ENCODE measurements around the gene LHFPL2.

The LHFPL2 gene

DNA sequence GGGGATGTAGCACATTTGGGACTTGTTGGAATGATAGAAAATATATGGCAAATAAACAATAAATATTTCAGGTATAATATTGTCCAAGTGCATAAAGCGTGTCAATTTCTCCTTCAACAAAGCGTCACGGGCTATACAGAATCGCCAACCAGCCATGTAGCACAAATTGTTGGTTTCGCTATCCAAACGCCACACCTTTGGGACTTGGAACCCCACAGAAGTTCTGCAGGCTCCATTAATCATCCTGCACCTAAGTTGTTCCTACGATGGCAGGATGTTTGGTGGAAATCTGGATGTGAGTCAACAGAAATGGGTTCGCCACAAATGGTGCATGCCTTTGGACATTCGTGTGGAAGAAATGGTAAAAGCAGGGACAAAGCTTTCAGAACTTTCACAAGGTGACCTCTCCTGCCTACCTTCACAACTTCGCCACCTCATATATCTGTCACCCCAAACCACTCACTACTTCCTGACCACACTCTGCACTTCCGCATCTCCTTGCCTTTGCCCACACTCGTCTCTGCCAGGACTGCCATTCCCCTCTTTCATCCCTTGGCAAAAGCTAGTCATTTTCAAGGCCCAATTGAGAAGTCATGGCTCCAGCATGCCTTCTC is 95.7 kb downstream of the LHFPL2 start:
- TF ChIP-seq POLR2AphosphoS5 (IDR thresholded peaks at IDR 0.05; ENCODE audit: low read depth), result no peak
- TF ChIP-seq SPI1 (IDR thresholded peaks at IDR 0.05; ENCODE audit: borderline replicate concordance, low read depth), result peak; percentile 46; the same call in 1 of the 2 replicates
- TF ChIP-seq, protein P1, sequence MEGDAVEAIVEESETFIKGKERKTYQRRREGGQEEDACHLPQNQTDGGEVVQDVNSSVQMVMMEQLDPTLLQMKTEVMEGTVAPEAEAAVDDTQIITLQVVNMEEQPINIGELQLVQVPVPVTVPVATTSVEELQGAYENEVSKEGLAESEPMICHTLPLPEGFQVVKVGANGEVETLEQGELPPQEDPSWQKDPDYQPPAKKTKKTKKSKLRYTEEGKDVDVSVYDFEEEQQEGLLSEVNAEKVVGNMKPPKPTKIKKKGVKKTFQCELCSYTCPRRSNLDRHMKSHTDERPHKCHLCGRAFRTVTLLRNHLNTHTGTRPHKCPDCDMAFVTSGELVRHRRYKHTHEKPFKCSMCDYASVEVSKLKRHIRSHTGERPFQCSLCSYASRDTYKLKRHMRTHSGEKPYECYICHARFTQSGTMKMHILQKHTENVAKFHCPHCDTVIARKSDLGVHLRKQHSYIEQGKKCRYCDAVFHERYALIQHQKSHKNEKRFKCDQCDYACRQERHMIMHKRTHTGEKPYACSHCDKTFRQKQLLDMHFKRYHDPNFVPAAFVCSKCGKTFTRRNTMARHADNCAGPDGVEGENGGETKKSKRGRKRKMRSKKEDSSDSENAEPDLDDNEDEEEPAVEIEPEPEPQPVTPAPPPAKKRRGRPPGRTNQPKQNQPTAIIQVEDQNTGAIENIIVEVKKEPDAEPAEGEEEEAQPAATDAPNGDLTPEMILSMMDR (IDR thresholded peaks at IDR 0.05; ENCODE audit: insufficient read depth, low read length), result no peak
- Histone ChIP-seq H3K27ac (replicated peaks) (no peak overlapping the region), H3K4me3 (replicated peaks; ENCODE audit: insufficient read depth, low read length) (no peak overlapping the region), H3K27me3 (ENCODE audit: insufficient read depth, poor library complexity, severe bottlenecking) (no peaks in the 10 kb centered on the region)
- peak in 1 of 2 experiments; percentile 23 for DNase-seq (ENCODE audit: low read depth in 1 of 2, low spot score in 1 of 2)

DNA sequence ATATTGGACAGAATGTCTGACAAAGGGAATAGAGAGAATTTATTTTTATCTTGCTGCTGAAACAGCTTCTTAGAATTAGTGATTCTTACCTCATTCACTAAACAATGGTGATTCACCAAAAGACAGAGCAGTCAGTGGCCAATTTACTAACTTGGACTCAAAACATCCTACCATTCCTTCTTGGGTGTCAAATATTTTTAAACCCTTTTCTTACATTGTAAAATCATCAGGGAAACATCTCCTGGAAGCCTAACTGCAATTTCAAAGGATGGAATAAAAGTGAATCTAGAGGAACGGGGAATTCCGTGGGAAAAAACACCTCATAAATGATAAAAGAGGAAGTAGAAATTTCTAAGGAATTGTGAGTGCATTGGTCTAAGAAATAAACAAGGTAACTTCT is 97.7 kb downstream of the LHFPL2 start:
- TF ChIP-seq GABPA (IDR thresholded peaks at IDR 0.05; ENCODE audit: low read depth) (no peak), SPI1 (IDR thresholded peaks at IDR 0.05; ENCODE audit: borderline replicate concordance, low read depth) (no peak), POLR2AphosphoS5 (IDR thresholded peaks at IDR 0.05; ENCODE audit: low read depth) (no peak)
- TF ChIP-seq, protein P1 (IDR thresholded peaks at IDR 0.05; ENCODE audit: insufficient read depth, low read length), result no peak
- TF ChIP-seq, protein P2, sequence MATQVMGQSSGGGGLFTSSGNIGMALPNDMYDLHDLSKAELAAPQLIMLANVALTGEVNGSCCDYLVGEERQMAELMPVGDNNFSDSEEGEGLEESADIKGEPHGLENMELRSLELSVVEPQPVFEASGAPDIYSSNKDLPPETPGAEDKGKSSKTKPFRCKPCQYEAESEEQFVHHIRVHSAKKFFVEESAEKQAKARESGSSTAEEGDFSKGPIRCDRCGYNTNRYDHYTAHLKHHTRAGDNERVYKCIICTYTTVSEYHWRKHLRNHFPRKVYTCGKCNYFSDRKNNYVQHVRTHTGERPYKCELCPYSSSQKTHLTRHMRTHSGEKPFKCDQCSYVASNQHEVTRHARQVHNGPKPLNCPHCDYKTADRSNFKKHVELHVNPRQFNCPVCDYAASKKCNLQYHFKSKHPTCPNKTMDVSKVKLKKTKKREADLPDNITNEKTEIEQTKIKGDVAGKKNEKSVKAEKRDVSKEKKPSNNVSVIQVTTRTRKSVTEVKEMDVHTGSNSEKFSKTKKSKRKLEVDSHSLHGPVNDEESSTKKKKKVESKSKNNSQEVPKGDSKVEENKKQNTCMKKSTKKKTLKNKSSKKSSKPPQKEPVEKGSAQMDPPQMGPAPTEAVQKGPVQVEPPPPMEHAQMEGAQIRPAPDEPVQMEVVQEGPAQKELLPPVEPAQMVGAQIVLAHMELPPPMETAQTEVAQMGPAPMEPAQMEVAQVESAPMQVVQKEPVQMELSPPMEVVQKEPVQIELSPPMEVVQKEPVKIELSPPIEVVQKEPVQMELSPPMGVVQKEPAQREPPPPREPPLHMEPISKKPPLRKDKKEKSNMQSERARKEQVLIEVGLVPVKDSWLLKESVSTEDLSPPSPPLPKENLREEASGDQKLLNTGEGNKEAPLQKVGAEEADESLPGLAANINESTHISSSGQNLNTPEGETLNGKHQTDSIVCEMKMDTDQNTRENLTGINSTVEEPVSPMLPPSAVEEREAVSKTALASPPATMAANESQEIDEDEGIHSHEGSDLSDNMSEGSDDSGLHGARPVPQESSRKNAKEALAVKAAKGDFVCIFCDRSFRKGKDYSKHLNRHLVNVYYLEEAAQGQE (IDR thresholded peaks at IDR 0.05; ENCODE audit: insufficient replicate concordance, low read depth), result no peak
- H3K27me3 ChIP-seq (ENCODE audit: insufficient read depth, poor library complexity, severe bottlenecking), result no peaks in the 10 kb centered on the region
- no peak overlapping the region for H3K27ac ChIP-seq (replicated peaks)
- H3K4me3 ChIP-seq (replicated peaks; ENCODE audit: insufficient read depth, low read length), result no peak overlapping the region
- DNase-seq (ENCODE audit: low read depth in 1 of 2, low spot score in 1 of 2), result no peak

DNA sequence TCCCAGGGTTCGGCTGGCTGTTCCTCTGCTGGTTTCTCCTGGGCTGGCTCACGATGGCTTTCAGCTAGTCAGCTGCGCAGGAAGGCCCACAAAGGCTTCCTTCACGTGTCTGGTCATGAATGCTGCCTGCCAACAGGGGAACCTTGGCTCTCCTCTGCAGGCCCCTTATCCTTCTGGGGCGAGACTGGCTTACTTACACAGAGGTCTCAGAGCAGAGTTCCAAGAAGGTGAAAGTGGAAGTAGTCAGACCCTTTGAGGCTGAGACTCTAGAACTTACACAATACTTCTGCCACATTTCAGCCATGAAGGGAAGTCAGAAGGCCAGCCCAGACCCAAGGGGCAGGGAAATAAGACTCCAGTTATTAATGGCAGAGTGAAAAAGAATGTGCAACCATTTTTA is 99.5 kb downstream of the LHFPL2 start:
- peak; percentile 57 to 72 for DNase-seq (ENCODE audit: low read depth in 1 of 2, low spot score in 1 of 2)
- Histone ChIP-seq H3K4me3 (replicated peaks; ENCODE audit: insufficient read depth, low read length) (no peak overlapping the region), H3K27me3 (ENCODE audit: insufficient read depth, poor library complexity, severe bottlenecking) (no peaks in the 10 kb centered on the region), H3K27ac (replicated peaks) (peak overlapping the region; percentile 63)
- no peak for TF ChIP-seq POLR2AphosphoS5 (IDR thresholded peaks at IDR 0.05; ENCODE audit: low read depth)
- peak; percentile 47; the same call in 1 of the 2 replicates for TF ChIP-seq SPI1 (IDR thresholded peaks at IDR 0.05; ENCODE audit: borderline replicate concordance, low read depth)

DNA sequence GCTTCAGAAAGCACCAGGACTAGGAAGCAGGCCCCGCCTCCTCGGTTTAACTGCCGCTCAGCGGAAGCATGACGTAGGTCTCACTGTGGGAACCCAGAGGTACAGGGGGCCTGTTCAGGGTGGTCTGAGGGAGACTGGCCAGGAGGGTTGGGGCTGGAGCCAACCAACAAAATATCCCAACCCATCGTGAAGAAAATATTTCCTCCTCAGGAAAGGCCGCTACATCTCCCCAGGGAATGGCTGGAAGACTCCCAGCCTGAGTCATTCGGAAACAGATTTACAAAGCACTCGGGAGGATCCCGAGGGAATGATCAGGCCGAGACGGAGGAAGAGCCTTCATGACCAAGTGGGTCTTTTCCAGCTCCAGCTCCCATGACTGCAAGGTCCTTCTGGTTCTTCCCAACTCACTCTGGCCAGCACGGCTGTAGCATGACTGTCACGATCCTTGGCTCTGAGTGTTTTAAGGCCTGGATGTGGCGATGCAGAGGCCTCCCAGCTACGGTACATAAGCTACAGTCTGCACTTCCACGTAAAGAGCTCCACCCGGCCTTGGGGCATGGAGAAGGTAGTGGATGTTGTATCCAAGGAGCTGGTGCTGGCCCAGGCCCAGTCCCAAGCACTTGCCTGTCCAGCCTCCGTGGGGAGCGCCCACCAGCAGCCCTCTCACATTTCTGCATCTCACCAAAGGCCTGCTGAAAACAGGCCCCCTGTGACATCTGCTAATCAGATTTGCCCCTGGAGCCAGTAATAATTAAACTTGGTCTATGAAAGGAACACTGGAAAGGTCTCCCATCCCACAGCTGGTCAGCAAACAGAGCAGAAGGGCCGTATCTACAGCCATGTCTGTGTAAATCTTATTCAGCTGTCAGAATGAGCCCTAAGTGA is 100.6 kb downstream of the LHFPL2 start:
- TF ChIP-seq, protein P2 (IDR thresholded peaks at IDR 0.05; ENCODE audit: insufficient replicate concordance, low read depth), result no peak
- TF ChIP-seq POLR2AphosphoS5 (IDR thresholded peaks at IDR 0.05; ENCODE audit: low read depth) (no peak), SPI1 (IDR thresholded peaks at IDR 0.05; ENCODE audit: borderline replicate concordance, low read depth) (no peak), GABPA (IDR thresholded peaks at IDR 0.05; ENCODE audit: low read depth) (no peak)
- TF ChIP-seq, protein P1 (IDR thresholded peaks at IDR 0.05; ENCODE audit: insufficient read depth, low read length), result no peak
- Histone ChIP-seq H3K27me3 (ENCODE audit: insufficient read depth, poor library complexity, severe bottlenecking) (no peaks in the 10 kb centered on the region), H3K27ac (replicated peaks) (peak overlapping the region; percentile 63), H3K4me3 (replicated peaks; ENCODE audit: insufficient read depth, low read length) (no peak overlapping the region)
- DNase-seq (ENCODE audit: low read depth in 1 of 2, low spot score in 1 of 2), result no peak
